ENCODE results near the gene CYP2A13. TPM values are rescaled to one million over a fixed set of nuclear protein-coding genes. Genes with fewer than 3 reads are reported as not detected.
"Not testable (repeated sequence)": the region's sequence is repeated elsewhere in the genome, so short reads cannot be mapped to it uniquely, and the experiment has no call there.

CYP2A13 gene, protein sequence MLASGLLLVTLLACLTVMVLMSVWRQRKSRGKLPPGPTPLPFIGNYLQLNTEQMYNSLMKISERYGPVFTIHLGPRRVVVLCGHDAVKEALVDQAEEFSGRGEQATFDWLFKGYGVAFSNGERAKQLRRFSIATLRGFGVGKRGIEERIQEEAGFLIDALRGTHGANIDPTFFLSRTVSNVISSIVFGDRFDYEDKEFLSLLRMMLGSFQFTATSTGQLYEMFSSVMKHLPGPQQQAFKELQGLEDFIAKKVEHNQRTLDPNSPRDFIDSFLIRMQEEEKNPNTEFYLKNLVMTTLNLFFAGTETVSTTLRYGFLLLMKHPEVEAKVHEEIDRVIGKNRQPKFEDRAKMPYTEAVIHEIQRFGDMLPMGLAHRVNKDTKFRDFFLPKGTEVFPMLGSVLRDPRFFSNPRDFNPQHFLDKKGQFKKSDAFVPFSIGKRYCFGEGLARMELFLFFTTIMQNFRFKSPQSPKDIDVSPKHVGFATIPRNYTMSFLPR
- not detected for polyA plus RNA-seq (ENCODE audit: insufficient read length in 3 of 3)
- long read RNA-seq, donor 1 = 0 reads
- long read RNA-seq, donor 2 = 0 reads
- long read RNA-seq, donor 3 = 0 reads
- long read RNA-seq, donor 4 = 0 reads
- long read RNA-seq, donor 5 = 0 reads
- long read RNA-seq, donor 6 = 0 reads
- long read RNA-seq, donor 7 = 0 reads
- long read RNA-seq, donor 8 = 0 reads
- long read RNA-seq, donor 9 = 0 reads
- long read RNA-seq, donor 10 = 0 reads
- long read RNA-seq, donor 11 = 0 reads
- long read RNA-seq, donor 12 = 0 reads
- long read RNA-seq, donor 13 = 0 reads
- long read RNA-seq, donor 14 = 0 reads
- long read RNA-seq, donor 15 = 0 reads
- long read RNA-seq, donor 16 = 0 reads

DNA sequence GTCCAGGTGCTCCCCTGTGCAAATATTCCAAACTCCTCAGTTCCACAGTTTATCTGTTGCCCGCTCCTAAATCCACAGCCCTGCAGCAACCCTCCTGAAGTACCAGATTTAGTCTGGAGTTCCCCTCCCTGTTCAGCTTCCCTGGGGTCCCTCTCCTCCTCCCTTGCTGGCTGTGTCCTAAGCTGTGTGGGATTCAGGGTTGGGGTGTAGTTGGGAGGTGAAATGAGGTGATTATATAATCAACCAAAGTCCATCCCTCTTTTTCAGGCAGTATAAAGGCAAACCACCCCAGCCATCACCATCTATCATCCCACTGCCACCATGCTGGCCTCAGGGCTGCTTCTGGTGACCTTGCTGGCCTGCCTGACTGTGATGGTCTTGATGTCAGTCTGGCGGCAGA lies at the start of gene CYP2A13:
Gene CYP2A13 (plus strand): TSS at position 301 of the 400 bp plus-strand sequence. CDS start 21 bp downstream, at position 322.
- DNase-seq = no peak

DNA sequence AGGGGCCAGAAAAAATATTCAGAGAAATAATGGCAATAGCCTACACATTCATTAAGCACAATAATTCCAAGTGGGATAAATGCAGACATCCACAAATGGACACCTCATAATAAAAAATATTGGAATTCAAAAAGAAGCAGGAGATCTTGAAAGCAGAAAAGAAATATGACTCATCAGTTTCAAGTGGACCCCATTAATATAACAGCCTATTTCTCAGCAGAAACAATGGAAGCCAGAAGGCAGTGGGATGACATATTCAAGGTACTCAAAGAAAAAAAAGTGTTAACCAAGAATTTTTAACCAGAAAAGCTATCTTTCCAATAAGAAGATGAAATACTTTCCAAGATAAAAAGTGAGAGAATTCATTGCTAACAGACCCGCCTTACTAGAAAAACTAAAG lies 48.4 kb upstream of the CYP2A13 start:
- no peak for DNase-seq

DNA sequence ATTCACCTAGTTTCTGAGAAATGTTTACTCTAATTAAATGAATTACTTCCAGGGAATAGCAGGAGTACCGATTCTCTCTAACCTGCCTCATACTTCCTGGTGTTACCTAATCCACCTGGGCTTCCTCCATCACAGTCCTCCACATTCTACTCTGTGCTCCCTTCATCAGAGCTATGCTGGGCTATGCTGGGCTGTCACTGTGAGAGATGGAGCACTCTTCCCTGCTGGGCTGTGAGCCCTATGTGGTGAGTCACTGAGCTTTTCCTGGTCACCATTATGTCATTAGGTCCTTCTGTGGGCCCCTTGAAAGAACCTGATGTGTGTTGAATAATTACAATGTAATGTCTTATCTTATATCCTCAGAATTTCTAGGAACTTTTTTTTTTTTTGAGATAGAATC lies 43.2 kb upstream of the CYP2A13 start:
- DNase-seq = not testable (repeated sequence)

DNA sequence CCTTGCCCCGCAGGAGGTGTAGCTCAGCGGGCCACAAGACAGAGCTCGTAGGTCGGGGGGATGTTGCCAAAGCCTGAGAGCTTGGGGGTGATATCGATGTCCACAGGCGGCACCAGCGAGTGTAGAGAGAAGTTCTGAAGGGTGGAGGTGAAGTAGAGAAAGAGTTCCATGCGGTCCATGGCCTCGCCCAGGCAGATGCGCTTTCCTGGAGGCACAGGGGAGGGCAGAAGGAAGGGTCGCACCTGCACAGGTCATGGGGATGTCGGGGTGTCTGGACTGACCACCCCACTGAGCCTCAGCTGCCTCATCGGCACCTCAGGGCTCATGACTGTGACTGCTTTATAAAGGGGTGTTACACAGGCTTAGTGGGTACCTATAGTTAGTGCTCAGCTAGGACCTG lies 37.8 kb upstream of the CYP2A13 start:
- DNase-seq = no peak

DNA sequence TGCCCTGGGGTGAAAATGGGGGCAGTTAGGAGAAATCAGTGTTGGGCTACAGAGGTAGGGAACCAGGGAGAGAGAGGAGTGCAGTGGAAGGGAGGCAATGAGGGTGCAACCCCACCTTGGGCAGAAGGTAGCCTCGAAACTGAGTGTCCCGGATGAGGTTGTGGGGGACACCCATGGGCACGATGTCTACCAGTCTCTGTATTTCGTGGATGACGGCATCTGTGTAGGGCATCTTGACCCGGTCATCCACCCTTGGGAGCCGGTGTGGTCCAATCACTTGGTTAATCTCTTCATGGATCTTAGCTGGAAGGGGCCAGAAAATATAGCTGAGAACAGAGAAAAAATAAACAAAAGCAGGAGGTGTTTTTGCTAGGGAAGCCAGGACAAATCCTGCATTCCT lies 36.1 kb upstream of the CYP2A13 start:
- DNase-seq = not testable (repeated sequence)

DNA sequence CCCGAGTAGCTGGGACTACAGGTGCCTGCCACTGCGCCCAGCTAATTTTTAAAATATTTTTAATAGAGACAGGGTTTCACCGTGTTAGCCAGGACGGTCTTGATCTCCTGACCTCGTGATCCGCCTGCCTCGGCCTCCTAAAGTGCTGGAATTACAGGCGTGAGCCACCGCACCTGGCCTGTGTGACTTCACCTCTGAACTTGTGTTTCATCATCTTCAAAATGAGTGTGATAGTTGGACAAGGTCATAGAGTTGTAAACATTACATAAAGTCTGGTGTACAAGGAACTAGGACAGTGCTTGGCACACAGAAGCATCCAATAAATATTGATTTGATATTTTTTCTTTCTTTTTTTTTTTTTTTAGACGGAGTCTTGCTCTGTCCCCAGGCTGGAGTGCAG lies 34.9 kb upstream of the CYP2A13 start:
- not testable (repeated sequence) for DNase-seq

DNA sequence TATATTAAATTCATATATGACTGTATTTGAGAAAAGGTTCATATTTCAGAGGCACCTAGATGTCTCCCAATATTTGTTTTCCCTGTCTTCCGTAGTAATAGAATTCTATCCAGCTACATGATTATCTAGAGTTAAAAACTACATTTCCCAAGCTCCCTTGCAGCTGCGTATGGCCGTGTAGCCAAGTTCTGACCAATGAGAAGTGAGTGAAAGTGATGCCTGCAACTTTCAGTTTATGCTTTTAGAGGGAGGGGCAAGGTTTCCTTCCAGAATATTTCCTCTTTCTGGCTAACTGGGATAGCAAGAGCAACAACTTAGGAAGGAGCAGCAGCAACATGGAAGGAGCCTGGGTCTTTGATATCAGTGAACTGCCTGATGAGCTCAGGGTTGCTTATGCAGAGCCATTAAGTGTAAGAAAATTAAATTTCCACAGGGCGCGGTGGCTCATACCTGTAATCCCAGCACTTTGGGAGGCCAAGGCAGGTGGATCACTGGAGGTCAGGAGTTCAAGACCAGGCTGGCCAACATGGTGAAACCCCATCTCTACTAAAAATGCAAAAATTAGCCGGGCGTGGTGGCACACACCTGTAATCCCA lies 23.2 kb upstream of the CYP2A13 start:
- DNase-seq = no peak

DNA sequence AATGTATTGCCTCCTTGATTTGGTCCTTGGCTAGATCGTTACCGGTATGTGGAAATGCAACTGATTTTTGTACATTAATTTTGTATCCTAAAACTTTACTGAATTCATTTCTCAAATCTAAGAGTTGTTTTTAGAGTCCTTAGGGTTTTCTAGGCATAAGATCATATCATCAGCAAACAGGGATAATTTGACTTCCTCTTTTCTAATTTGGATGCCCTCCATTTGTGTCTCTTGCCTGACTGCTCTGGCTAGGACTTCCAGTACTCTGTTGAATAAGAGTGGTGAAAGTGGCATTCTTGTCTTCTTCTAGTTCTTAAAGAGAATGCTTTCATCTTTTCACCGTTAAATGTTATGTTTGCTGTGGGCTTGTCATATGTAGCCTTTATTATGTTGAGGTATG lies 12.0 kb upstream of the CYP2A13 start:
- no peak for DNase-seq

DNA sequence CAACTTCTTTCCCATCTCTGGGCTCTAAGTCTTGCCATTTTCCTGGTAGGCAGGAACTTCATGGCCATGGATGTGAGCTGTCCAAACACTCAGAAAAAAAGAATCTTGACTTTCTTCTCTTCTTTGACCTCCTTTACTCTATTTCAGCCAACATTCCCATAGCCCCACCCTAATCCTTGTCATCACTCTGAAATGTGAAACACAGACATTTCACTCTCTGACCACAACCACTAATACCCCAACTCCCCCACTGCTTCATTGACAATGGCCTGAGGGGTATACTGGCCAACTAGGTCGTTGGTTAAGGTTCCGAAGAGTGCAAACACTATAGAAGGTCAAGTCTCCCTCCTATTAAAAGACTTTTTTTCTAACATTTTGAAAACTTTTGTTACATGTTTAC lies 4.7 kb upstream of the CYP2A13 start:
- no peak for DNase-seq

DNA sequence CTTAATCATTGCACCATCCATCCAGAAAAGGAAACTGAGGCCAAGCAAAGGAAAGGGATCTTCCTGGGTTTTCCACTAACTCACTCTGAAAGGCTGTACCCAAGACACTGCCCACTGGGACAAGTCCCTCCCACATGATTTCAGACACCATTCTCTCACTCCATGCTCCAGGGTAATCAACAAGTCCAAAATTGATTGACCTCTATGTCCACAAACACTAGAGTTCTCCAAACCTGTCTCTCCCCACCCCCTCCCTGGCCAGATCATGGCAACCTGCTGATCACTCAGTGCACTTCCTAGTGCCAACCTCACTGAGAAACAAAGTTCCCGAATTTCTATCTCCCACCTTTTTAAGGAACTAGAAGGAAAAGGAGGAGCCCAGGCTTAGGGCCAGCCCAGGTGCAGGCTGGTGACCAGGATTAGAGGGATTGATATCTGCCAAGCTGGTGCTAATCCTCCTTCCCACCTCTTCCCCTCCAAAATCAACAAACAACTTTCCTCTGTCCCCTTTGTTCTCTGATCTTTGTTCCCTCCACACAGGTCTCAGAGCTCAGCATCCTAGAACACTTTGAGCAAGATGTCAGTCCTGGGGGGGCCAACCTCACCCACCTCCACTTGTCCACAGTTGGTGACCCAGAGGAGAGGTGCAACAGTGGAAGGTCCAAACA lies 2.4 kb upstream of the CYP2A13 start:
- no peak for DNase-seq

DNA sequence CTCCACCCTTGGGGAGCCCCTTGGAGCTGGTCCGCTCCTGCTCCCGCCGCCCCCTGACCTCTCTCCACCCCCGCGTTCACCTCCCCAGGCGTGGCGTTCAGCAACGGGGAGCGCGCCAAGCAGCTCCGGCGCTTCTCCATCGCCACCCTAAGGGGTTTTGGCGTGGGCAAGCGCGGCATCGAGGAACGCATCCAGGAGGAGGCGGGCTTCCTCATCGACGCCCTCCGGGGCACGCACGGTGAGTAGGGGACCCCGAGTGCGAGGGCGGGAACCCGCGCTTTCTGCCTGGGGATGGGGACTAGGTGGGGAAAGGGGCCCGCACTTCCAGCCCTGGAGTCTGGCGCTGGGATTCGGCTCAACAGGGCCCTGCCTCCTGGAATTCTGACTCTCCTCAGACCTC lies 1.7 kb downstream of the CYP2A13 start:
- DNase-seq = no peak

DNA sequence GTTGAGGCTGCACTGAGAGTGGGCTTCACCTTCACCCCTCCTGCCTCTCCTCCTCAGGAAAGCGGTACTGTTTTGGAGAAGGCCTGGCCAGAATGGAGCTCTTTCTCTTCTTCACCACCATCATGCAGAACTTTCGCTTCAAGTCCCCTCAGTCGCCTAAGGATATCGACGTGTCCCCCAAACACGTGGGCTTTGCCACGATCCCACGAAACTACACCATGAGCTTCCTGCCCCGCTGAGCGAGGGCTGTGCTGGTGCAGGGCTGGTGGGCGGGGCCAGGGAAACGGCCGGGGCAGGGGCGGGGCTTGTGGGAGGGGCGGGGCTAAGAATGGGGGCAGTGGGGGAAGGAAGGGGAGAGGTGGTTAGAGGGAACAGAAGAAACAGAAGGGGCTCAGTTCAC lies 7.5 kb downstream of the CYP2A13 start:
- DNase-seq = no peak

DNA sequence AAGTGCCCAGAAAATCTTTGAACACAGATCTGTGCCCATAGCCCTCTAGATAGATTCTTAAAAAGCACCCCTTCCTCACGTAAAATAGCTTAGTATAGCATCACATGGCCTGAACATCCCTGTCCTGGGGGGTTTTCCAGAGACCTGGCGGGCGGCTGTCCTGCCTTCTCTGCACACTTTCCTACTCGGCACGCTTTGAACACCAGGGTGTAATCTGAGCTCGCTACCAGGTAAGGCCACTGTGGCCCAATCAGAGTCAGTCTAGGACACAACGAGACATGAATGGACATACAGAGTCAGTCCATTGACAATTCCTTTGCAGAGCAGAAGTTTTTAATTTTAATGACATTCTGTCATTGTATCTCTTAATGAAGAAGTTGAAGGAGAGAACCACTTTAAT lies 8.1 kb downstream of the CYP2A13 start:
- DNase-seq = no peak

DNA sequence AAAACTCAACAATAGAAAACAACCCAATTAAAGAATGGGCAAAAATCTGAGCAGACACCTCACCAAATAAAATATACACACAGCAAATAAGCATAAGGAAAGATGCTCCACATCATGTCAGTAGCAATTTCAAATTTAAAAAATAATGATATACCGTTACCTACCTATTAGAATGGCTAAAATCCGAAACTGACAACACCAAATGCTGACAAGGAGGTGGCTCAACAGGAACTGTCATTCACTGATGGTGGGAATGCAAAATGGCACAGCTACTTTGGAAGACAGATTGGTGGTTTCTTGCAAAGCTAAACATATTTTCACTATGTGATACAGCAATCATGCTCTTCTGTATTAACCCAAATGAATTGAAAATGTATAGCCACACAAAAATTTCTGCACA lies 9.1 kb downstream of the CYP2A13 start:
- DNase-seq = no peak

DNA sequence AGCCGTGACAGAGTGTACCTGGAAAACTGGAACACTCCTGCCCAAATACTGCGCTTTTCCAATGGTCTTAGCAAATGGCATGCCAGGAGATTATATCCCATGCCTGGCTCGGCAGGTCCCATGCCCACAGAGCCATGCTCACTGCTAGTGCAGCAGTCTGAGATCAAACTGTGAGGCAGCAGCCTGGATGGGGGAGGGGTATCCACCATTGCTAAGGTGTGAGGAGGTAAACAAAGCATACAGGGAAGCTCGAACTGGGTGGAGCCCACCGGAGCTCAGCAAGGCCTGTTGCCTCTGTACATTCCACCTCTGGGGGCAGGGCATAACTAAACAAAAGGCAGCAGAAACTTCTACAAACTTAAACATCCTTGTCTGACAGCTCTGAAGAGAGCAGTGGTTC lies 10.5 kb downstream of the CYP2A13 start:
- DNase-seq = no peak

DNA sequence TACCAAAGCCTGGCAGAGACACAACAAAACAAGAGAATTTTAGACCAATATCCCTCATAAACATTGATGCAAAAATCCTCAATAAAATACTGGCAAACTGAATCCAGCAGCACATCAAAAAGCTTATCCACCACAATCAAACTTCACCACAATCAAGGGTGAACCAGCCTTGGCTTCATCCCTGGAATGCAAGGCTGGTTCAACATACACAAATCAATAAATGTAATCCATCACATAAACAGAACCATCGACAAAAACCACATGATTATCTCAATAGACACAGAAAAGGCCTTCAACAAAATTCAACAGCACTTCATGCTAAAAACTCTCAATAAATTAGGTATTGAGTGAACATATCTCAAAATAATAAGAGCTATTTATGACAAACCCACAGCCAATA lies 14.0 kb downstream of the CYP2A13 start:
- not testable (repeated sequence) for DNase-seq

DNA sequence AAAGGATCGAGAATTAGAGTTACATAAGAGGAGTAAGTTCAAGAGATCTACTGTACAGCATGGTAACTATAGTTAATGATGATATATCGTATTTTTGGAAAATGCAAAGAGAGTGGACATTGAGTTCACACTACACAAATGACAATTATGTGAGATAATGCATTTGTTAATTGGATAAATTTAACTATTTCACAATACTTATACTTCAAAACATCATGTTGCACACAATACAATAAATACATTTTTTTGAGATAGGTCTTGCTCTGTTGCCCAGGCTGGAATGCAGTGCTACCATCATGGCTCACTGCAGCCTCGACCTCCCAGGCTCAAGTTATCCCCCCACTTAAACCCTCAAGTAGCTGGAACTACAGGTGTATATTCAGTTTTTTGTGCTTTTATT lies 17.9 kb downstream of the CYP2A13 start:
- no peak for DNase-seq

DNA sequence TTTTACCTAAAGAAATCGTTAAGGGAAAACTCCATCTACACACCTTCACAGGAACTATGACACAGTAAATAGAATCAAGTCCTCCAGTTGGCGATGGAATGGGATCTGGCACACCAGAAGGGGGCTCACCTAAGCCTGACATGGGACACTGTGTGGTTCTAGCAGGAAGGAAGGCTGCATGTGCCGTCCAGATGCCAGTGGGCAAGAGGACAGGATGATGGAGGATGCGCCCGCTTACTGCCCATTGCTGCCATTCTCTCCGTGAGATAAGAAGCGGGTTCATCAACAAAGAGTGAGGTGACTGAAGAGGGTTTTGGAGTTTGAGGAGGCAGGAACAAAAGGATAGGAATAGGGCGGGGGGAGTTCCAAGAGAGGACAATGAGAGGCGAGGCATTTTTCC lies 23.0 kb downstream of the CYP2A13 start:
- DNase-seq = no peak

DNA sequence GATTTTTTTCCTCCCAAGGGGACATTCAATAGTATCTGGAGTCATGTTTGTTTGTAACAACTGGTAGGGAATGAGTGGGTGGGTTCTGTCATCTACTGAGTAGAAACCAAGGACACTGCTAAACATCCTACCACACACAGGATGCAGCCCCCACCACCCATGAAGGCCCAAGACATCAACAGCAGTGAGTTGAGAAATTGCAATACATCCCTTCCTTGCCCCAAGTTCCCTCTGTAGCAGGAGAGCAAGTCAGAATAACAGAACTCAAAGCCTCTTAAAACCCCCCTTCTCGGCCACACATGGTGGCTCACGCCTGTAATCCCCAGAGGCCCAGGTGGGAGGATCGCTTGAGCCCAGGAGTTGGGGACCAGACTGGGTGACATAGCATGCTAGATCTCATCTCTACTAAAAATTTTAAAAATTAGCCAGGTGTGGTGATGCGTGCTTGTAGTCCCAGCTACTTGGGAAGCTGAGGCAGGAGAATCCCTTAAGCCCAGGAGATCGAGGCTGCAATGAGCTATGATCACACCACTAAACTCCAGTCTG lies 23.6 kb downstream of the CYP2A13 start:
- no peak for DNase-seq

DNA sequence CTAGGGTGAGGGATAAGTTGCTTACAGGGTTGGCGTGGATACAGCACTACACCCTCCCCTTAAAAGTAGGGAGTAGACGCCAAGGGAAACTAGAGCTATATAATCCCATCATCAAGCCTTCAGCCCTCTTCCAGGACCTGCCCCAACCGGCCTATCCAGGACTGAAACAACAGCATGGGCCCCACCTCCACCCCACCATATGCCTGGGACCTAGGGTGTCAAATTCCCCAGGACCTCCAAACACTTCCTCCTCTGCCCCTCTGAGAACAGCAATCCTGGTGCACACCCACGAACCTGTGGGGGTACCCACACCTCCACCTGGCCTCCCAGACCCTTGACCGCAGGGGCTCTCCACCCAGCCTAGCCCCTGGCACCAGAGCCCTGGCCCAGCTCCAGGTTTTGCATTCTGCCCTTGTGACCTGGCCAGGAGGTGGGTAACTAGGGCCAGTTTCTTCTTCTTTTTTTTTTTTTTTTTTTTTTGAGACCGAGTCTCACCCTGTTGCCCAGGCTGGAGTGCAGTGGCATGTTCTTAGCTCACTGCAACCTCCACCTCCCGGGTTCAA lies 24.6 kb downstream of the CYP2A13 start:
- no peak for DNase-seq

DNA sequence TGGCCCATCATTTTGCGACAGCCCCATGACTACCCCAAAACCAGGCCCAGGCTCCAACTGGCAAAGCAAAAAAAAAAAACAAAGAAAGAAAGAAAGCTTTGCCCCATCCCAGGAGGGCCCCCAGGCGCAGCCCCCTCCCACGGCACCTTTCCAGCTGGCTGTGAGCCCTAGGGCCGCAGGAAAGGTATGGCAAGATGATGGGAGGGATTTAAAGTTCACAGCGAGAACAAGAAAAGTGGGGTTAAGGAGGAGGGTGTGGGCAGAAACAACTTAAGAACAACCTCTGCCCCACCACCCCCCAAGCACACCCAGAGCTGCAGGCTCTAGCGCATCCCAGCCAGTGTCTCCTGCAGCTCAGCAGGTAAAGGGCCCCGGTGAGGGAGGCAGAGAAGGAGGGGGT lies 25.9 kb downstream of the CYP2A13 start, which contains the start of gene CYP2F1:
Gene CYP2F1 (plus strand): TSS at position 301 of the 400 bp plus-strand sequence. CDS start 1,757 bp downstream, outside the sequence.
- DNase-seq = no peak
